ENCODE measurements around the gene FAM171A2.
"Not testable (repeated sequence)": the region's sequence is repeated elsewhere in the genome, so short reads cannot be mapped to it uniquely, and the experiment has no call there.

Gene FAM171A2

GRCh38 chr17:44378171-44378705 is 14.6 kb upstream of the FAM171A2 start:
- TF ChIP-seq CTCF (IDR thresholded peaks at IDR 0.05; ENCODE audit: low read depth, low read length) = no peak
- DNase-seq (ENCODE audit: low read depth, low spot score) = no peak
- H3K4me3 ChIP-seq (ENCODE audit: low read depth, low read length) = no peak overlapping the region
- in situ Hi-C loops (cut with HindIII; ENCODE audit: low sequenced_read_pairs) = no loop called here

- H3K4me3 ChIP-seq (ENCODE audit: low read depth, low read length) = no peak overlapping the region
- TF ChIP-seq CTCF (IDR thresholded peaks at IDR 0.05; ENCODE audit: low read depth, low read length) = no peak
- DNase-seq (ENCODE audit: low read depth, low spot score) = no peak
- in situ Hi-C loops (cut with HindIII; ENCODE audit: low sequenced_read_pairs) = no loop called here
Observed at GRCh38 chr17:44376779-44377178, 13.1 kb upstream of the FAM171A2 start.

DNA sequence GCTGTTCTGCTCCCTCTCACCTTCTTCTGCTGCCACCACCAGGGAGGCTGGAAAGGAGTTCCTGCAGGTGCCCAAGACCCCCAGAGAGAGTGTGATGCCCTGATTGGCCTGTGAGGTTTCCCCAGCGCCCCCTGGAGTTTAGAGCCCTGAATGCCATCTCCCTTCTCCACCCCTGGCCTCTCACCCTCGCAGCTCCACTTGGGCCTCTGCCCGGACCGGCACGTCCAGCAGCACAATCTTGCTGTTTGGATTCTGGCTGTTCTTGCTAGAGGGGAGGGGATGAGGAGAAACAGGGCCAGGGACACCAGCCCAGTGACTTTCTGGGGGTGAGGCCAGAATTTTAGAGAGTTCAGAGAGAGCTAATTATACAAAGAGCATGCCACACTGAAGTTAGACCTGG is 12.5 kb upstream of the FAM171A2 start:
- DNase-seq (ENCODE audit: low read depth, low spot score) = no peak
- TF ChIP-seq CTCF (IDR thresholded peaks at IDR 0.05; ENCODE audit: low read depth, low read length) = peak; percentile 49
- in situ Hi-C loops (cut with HindIII; ENCODE audit: low sequenced_read_pairs) = no loop called here
- no peak overlapping the region for H3K4me3 ChIP-seq (ENCODE audit: low read depth, low read length)

- H3K4me3 ChIP-seq (ENCODE audit: low read depth, low read length) = no peak overlapping the region
- in situ Hi-C loops (cut with HindIII; ENCODE audit: low sequenced_read_pairs) = no loop called here
- no peak for DNase-seq (ENCODE audit: low read depth, low spot score)
- no peak for TF ChIP-seq CTCF (IDR thresholded peaks at IDR 0.05; ENCODE audit: low read depth, low read length)
Observed at GRCh38 chr17:44375196-44376017, 11.8 kb upstream of the FAM171A2 start.

GRCh38 chr17:44374306-44375195 is 10.9 kb upstream of the FAM171A2 start:
- no peak for DNase-seq (ENCODE audit: low read depth, low spot score)
- no peak overlapping the region for H3K4me3 ChIP-seq (ENCODE audit: low read depth, low read length)
- in situ Hi-C loops (cut with HindIII; ENCODE audit: low sequenced_read_pairs) = no loop called here
- no peak for TF ChIP-seq CTCF (IDR thresholded peaks at IDR 0.05; ENCODE audit: low read depth, low read length)

GRCh38 chr17:44372036-44372435 is 8.4 kb upstream of the FAM171A2 start:
- TF ChIP-seq CTCF (IDR thresholded peaks at IDR 0.05; ENCODE audit: low read depth, low read length) = no peak
- no peak for DNase-seq (ENCODE audit: low read depth, low spot score)
- H3K4me3 ChIP-seq (ENCODE audit: low read depth, low read length) = no peak overlapping the region
- in situ Hi-C loops (cut with HindIII; ENCODE audit: low sequenced_read_pairs) = no loop called here

DNA sequence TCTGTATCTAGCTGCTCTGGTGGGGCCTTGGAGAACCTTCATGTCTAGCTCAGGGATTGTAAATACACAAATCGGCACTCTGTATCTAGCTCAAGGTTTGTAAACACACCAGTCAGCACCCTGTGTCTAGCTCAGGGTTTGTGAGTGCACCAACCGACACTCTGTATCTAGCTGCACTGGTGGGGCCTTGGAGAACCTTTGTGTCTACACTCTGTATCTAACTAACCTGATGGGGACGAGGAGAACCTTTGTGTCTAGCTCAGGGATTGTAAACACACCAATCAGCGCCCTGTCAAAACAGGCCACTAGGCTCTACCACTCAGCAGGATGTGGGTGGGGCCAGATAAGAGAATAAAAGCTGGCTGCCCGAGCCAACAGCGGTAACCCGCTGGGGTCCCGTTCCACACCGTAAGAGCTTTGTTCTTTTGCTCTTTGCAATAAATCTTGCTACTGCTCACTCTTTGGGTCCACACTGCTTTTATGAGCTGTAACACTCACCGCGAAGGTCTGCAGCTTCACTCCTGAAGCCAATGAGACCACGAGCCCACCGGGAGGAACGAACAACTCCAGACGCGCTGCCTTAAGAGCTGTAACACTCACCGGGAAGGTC is 5.9 kb upstream of the FAM171A2 start:
- in situ Hi-C loops (cut with HindIII; ENCODE audit: low sequenced_read_pairs); DNase-seq (ENCODE audit: low read depth, low spot score); H3K4me3 ChIP-seq (ENCODE audit: low read depth, low read length): not testable (repeated sequence)

- in situ Hi-C loops (cut with HindIII; ENCODE audit: low sequenced_read_pairs) = not testable (repeated sequence)
Observed at GRCh38 chr17:44368391-44369243, 5.0 kb upstream of the FAM171A2 start.

More at GRCh38 chr17:44368391-44369243, 5.0 kb upstream of the FAM171A2 start:
- DNase-seq (ENCODE audit: low read depth, low spot score); H3K4me3 ChIP-seq (ENCODE audit: low read depth, low read length): not testable (repeated sequence)

Data from astrocyte of the spinal cord (primary cell).